GM18858 (cell line): ENCODE data around the gene MCM9.
A peak's percentile ranks its signal among the peaks of the same experiment; 100 is the strongest.

Experiments used
- ATAC-seq: cut with Tn5 transposase; IDR thresholded peaks from one replicate; pipeline ENCODE4 v1.9.1; 2021; ENCODE audit not compliant: unreplicated experiment

Gene MCM9

GRCh38 chr6:118894425-118895260 lies 40.3 kb downstream of the MCM9 start:
- peak; percentile 19 for ATAC-seq

DNA sequence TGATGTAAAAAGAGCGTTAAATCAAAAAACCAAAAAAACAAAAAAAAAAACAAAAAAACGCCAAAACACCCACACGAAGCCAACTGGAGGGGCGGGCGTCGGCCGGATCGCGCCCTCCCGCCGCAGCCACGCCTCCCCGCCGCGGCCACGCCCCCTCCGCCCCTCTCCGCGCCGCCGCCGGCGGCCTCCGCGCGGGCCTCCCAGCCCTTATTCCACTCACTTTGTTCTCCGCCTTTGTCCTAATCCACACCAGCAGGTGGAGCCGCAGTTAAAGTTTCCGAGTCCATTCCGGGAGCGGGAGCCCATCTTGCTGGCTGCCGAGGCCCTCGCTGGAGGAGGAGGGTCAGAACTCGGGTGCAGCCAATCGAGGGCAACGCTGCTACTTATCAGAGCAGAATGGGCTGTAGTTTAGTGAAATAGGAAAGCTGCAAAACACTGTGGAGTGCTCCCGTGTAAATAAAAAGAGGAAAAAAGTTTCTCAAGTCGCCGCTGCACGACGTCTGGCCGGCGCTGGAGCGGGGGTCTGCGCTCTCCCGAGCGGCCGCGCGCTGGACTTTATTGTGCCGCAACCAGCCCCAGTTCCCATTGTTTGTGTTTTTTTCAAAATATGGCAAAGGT lies 41.0 kb downstream of the MCM9 start, which contains the start of gene ASF1A:
ASF1A (plus strand) TSS at position 346 of the 618 bp plus-strand sequence; CDS start at position 608, 262 bp downstream.
- peak; percentile 67 for ATAC-seq

DNA sequence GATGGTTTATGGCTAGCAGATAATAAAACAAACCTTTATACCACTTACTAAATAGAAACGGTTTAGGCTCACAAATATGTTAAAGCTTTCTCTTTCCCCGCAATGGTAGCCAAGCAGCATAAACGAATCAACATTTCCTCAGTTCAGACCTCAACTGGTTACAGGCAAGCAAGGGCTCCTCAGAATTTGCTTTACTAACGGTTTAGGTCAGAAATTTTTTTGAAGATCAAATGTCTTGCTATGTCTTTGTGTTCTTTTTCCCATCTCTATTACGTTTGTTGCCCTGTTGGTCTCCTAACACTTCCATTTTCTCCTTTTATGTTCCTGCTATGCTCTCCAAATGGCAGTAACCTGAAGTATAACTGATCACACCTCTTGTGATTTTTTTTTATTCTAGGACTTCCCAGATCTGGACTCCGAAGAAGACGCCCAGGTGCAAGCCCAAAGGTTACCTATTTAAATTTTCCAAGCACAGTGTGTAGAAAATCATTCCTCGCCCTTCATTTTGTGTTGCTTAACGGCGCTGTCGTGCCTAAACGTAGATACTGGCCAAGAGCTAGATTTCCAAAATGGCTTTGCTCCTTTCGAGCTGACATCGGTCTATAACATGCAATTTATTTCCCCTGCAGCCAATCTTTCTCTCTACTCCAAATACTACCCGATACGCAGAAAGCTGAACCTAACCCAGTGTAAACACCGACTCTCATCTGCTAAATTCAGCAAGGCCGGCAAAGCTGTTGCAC lies 41.7 kb downstream of the MCM9 start:
- no peak for ATAC-seq

DNA sequence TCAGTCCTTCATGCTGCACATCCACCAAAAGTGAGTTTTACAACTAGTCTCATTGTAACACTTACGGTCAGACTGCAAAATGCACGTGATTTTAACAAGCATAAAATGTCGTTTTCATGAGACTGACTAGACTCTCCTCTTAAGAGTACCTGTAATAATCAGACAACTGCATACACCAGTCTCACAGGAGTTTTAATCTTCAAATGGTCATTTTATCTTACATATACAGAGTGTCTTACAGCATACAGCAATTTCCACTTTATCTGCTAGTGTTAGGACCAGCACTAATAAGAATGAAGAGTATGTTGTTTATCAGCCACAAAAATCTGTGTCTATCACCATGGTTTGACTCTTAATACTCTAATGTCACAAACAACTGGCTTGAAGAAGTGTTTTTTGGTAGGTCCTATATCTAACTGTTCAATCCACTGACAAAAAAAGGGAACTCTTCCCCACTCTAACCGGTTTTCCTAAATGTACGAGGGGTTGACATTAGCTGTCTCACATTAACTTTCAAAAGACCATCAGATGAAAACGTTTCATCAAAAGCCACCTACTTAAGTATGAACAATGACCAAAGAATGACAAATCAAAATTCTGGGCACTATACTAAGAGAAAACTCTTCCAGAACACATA lies 42.5 kb downstream of the MCM9 start:
- no peak for ATAC-seq

GRCh38 chr6:118890997-118891790 lies 43.8 kb downstream of the MCM9 start:
- ATAC-seq = peak; percentile 26

GRCh38 chr6:118889163-118889562 lies 45.8 kb downstream of the MCM9 start:
- ATAC-seq = no peak

- no peak for ATAC-seq
Measured at GRCh38 chr6:118886641-118887040, 48.3 kb downstream of the MCM9 start.

DNA sequence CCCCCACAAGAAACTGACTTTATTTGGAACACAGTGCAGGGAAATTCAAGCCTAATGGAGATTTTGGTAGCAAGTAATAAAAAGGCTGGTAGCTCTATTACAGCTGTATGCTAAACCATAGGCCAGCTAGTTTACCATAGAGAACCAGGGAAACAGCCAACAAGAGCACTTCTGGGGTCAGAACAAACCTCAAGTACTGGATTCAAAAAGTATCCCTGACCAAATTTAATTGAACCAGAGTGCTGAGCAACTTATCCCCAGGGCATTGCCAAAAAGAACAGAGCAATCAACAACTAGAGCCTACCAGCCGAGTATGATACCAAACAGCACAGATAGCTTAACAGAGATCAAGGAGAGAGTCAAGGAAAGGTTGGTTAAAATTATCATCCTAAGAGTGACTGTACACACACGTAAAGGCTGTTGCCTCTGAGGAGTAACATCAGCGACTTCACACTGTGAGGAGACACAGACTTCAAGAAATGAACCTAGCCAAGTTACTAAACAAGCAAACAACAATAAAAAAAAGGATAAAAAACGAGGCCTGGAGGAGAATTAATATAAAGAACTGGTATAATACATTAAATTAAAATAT lies 52.5 kb downstream of the MCM9 start:
- no peak for ATAC-seq

DNA sequence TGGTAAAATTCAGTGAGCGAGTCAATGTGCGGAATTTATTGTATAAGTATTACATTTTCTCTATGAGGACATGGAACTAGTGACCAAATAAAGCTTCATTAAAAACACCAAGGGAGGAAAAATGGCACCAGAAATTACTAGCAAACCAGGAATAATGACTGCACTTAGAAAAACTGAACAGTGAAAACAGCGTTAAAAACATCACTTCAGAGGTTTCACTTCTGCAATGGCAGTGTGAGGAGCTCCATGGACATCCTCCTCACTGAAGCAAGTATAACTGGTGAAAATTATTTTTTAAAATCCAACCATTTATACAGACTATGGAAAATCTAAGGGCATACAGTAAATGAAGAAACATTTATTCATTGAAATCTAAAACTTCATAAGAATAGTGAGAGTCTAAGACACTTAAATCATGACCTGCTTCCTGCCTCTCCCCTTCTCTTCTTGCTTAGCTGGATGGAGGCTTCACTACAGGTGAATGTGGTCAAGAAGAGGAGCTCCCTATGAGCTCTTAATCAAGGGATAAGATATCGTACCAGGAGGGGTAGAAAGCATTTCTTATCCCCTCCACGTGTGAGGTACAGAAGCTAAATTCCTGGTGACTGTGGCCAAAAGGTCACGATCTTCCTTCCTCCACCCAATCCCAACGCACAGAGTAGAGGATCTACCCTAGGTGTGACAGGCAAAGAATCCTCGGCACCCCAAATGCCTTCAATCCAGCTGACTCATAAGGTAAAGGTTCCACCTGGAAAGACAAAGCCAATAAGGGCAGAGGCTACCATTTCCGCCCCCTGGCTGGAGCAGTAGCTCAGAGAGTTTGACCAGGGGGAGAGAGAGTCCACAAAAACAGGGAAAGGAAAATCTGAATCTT lies 53.3 kb downstream of the MCM9 start:
- peak; percentile 89 for ATAC-seq

GRCh38 chr6:118877806-118878205 lies 57.2 kb downstream of the MCM9 start:
- ATAC-seq = no peak

GRCh38 chr6:118876814-118877213 lies 58.1 kb downstream of the MCM9 start:
- ATAC-seq = no peak

DNA sequence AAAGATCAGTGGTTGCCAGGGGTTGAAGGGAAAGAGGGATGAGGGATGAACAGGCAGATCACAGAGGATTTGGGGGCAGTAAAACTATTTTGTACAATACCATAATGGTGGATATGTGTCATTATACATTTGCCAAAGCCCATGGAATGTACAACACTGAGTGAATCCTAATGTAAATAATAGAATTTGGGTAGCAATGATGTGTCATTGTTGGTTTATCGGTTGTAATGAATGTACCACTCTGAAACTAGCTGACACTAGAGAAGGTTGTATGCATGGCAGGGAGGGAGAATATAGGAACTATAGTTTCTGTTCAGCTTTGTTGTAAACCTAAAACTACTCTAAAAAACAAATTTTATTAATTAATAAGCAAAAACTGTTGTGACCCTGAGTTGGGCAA lies 58.8 kb downstream of the MCM9 start:
- ATAC-seq = no peak

GRCh38 chr6:118875672-118876071 lies 59.3 kb downstream of the MCM9 start:
- ATAC-seq = no peak

- ATAC-seq = no peak
Measured at GRCh38 chr6:118873239-118873638, 61.7 kb downstream of the MCM9 start.

DNA sequence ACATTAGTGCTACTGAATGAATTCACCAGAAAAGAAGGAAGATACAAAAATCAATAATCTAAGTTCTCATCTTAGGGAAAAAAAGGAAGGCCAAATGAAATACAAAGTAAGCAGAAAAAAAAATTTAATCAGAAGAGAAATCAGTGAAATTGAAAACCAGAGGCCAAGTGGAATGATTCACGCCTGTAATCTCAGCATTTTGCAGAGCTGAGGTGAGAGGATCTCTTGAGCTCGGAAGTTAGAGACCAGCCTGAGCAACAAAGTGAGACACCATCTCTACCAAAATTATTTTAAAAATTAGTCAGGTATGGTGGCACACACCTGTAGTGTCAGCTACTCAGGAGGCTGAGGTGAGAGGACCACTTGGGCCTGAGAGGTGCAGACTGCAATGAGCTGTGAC lies 62.2 kb downstream of the MCM9 start:
- ATAC-seq = no peak

GRCh38 chr6:118872318-118872717 lies 62.6 kb downstream of the MCM9 start:
- no peak for ATAC-seq

DNA sequence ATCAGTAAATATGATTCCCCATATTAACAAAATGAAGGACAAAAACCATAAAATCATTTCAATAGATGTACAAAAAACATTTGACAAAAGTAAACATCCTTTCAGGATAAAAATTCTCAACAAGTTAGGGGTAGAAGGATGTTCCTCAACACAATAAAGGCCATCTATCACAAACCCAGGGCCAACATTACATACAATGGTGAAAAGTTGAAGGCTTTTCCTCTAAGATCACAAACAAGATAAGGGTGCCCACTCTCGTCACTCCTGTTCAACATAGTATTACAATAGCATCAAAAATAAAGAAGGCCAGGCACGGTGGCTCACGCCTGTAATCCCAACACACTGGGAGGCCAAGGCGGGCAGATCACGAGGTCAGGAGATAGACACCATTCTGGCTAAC lies 63.6 kb downstream of the MCM9 start:
- no peak for ATAC-seq

DNA sequence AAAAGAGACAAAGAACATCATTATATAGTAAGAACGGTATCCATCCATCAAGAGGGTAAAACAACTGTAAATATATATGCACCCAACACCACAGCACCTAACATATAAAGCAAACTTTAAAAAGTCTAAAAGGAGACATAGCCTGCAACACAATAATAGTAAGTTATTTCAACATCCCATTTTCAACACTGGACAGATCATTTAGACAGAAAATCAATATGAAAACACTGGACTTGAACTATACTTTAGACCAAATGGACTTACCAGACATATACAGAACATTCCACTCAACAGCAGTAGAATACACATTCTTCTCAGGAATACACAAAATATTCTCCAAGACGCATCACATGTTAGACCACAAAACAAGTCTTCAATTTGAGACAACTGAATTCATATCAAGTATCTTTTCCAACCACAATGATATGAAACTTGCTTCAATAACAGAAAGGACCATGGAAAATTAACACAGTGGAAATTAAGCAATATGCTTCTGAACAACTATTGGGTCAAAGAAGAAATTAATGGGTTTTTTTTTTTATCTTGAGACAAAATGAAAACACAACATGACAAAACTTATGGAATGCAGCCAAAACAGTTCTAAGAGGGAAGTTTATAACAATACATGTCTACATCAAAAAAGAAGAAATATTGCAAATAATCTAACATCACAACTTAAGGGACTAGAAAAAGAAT lies 64.9 kb downstream of the MCM9 start:
- no peak for ATAC-seq

- no peak for ATAC-seq
Measured at GRCh38 chr6:118869350-118869749, 65.6 kb downstream of the MCM9 start.
